Measurements from ENCODE around the gene CCS. TPM values are rescaled to one million over a fixed set of nuclear protein-coding genes. Genes with fewer than 3 reads are reported as not detected.

CCS gene
- total RNA-seq, 4 donors from 2014 or later: 30.6 to 70.1 (median 47.2) TPM

GRCh38 chr11:66550887-66551286 is 42.1 kb upstream of the CCS start:
- H3K9me3 ChIP-seq: no peaks in the 10 kb centered on the region
- H3K4me3 ChIP-seq: no peak overlapping the region
- no peak for DNase-seq
- peaks cover 0 to 6% (median 2%) of the 10 kb centered on the region in 4 donors for H3K4me1 ChIP-seq
- no peaks in the 10 kb centered on the region for H3K27me3 ChIP-seq
- H3K36me3 ChIP-seq: no peaks in the 10 kb centered on the region
- H3K27ac ChIP-seq: no peak overlapping the region
- TF ChIP-seq CTCF (IDR thresholded peaks at IDR 0.05) (no peak), POLR2A (IDR thresholded peaks at IDR 0.05) (no peak)

GRCh38 chr11:66554602-66555001 is 38.4 kb upstream of the CCS start:
- Histone ChIP-seq H3K27me3 (no peaks in the 10 kb centered on the region), H3K9me3 (no peaks in the 10 kb centered on the region), H3K36me3 (no peaks in the 10 kb centered on the region), H3K27ac (no peak overlapping the region), H3K4me1 (peaks cover 0 to 11% (median 2%) of the 10 kb centered on the region in 4 donors), H3K4me3 (no peak overlapping the region)
- TF ChIP-seq CTCF (IDR thresholded peaks at IDR 0.05) (no peak), POLR2A (IDR thresholded peaks at IDR 0.05) (no peak)
- DNase-seq: no peak

GRCh38 chr11:66555416-66555815 is 37.6 kb upstream of the CCS start:
- Histone ChIP-seq H3K4me1 (peaks cover 0 to 11% (median 2%) of the 10 kb centered on the region in 4 donors), H3K27ac (no peak overlapping the region), H3K36me3 (no peaks in the 10 kb centered on the region), H3K4me3 (no peak overlapping the region), H3K9me3 (no peaks in the 10 kb centered on the region), H3K27me3 (no peaks in the 10 kb centered on the region)
- no peak for TF ChIP-seq CTCF (IDR thresholded peaks at IDR 0.05)
- no peak for TF ChIP-seq POLR2A (IDR thresholded peaks at IDR 0.05)
- no peak for DNase-seq

- Histone ChIP-seq H3K4me3 (no peak overlapping the region), H3K4me1 (peaks cover 0 to 11% (median 2%) of the 10 kb centered on the region in 4 donors), H3K27ac (no peak overlapping the region), H3K36me3 (no peaks in the 10 kb centered on the region), H3K9me3 (no peaks in the 10 kb centered on the region), H3K27me3 (no peaks in the 10 kb centered on the region)
- TF ChIP-seq POLR2A (IDR thresholded peaks at IDR 0.05): no peak
- TF ChIP-seq CTCF (IDR thresholded peaks at IDR 0.05): no peak
- no peak for DNase-seq
These were observed 36.9 kb upstream of the CCS start for GRCh38 chr11:66556086-66556485.

- Histone ChIP-seq H3K36me3 (no peaks in the 10 kb centered on the region), H3K27me3 (no peaks in the 10 kb centered on the region), H3K27ac (no peak overlapping the region), H3K9me3 (no peaks in the 10 kb centered on the region), H3K4me1 (peaks cover 0 to 11% (median 2%) of the 10 kb centered on the region in 4 donors), H3K4me3 (no peak overlapping the region)
- DNase-seq: no peak
- TF ChIP-seq CTCF (IDR thresholded peaks at IDR 0.05) (no peak), POLR2A (IDR thresholded peaks at IDR 0.05) (no peak)
These were observed 35.2 kb upstream of the CCS start for GRCh38 chr11:66557733-66558326.

All from Peyer's patch (tissue), 4 donors.